Measurements from ENCODE around the gene GRID1. TPM values are rescaled to one million over a fixed set of nuclear protein-coding genes. Genes with fewer than 3 reads are reported as not detected.

Gene GRID1
- total RNA-seq, 2 donors from 2014 or later, result 0.27 to 0.85 TPM

DNA sequence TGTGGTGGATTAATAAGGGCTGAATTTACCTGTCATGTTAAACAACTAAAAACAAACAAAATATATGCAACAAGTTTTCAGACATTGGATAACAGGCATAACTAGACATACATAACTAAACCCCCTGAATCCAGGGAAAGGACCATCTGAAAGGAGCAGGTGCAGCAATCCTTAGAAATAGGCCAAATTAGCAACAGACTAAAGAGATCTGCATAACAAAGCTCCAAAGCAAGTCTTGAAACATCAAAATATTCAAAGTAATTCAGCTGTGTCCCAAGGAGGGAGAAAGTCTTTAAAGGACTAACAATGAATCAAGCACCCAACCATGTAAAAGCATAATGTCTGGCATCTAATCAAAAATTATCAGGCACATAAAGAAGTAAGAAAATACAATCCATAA, 475.1 kb downstream of the GRID1 start:
- Histone ChIP-seq H3K4me1 (ENCODE audit: control insufficient read depth in 1 of 2, low read depth in 2 of 2) (no peaks in the 10 kb centered on the region), H3K4me3 (no peak overlapping the region), H3K27ac (no peak overlapping the region), H3K9me3 (no peaks in the 10 kb centered on the region), H3K36me3 (no peaks in the 10 kb centered on the region), H3K27me3 (replicated peaks; ENCODE audit: insufficient read depth) (no peaks in the 10 kb centered on the region)
- TF ChIP-seq, protein P1, sequence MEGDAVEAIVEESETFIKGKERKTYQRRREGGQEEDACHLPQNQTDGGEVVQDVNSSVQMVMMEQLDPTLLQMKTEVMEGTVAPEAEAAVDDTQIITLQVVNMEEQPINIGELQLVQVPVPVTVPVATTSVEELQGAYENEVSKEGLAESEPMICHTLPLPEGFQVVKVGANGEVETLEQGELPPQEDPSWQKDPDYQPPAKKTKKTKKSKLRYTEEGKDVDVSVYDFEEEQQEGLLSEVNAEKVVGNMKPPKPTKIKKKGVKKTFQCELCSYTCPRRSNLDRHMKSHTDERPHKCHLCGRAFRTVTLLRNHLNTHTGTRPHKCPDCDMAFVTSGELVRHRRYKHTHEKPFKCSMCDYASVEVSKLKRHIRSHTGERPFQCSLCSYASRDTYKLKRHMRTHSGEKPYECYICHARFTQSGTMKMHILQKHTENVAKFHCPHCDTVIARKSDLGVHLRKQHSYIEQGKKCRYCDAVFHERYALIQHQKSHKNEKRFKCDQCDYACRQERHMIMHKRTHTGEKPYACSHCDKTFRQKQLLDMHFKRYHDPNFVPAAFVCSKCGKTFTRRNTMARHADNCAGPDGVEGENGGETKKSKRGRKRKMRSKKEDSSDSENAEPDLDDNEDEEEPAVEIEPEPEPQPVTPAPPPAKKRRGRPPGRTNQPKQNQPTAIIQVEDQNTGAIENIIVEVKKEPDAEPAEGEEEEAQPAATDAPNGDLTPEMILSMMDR (IDR thresholded peaks at IDR 0.05), result no peak
- ATAC-seq (ENCODE audit: insufficient number of reproducible peaks, low FRiP score, low read depth) (no peak), DNase-seq (ENCODE audit: low spot score) (no peak)

- Histone ChIP-seq H3K4me1 (ENCODE audit: control insufficient read depth in 1 of 2, low read depth in 2 of 2) (no peaks in the 10 kb centered on the region), H3K27me3 (replicated peaks; ENCODE audit: insufficient read depth) (no peaks in the 10 kb centered on the region), H3K36me3 (no peaks in the 10 kb centered on the region), H3K4me3 (no peak overlapping the region), H3K27ac (no peak overlapping the region), H3K9me3 (no peaks in the 10 kb centered on the region)
- ATAC-seq (ENCODE audit: insufficient number of reproducible peaks, low FRiP score, low read depth) (no peak), DNase-seq (ENCODE audit: low spot score) (no peak)
- TF ChIP-seq, protein P1 (IDR thresholded peaks at IDR 0.05), result no peak
Measured at GRCh38 chr10:85888559-85888958, 478.0 kb downstream of the GRID1 start.

GRCh38 chr10:85888004-85888403, 478.6 kb downstream of the GRID1 start:
- no peaks in the 10 kb centered on the region for H3K4me1 ChIP-seq (ENCODE audit: control insufficient read depth in 1 of 2, low read depth in 2 of 2)
- no peaks in the 10 kb centered on the region for H3K27me3 ChIP-seq (replicated peaks; ENCODE audit: insufficient read depth)
- DNase-seq (ENCODE audit: low spot score), result no peak
- TF ChIP-seq, protein P1 (IDR thresholded peaks at IDR 0.05), result no peak
- no peak for ATAC-seq (ENCODE audit: insufficient number of reproducible peaks, low FRiP score, low read depth)
- no peak overlapping the region for H3K4me3 ChIP-seq
- no peaks in the 10 kb centered on the region for H3K9me3 ChIP-seq
- no peak overlapping the region for H3K27ac ChIP-seq
- H3K36me3 ChIP-seq, result no peaks in the 10 kb centered on the region

GRCh38 chr10:85874208-85874607, 492.4 kb downstream of the GRID1 start:
- no peaks in the 10 kb centered on the region for H3K36me3 ChIP-seq
- no peaks in the 10 kb centered on the region for H3K4me1 ChIP-seq (ENCODE audit: control insufficient read depth in 1 of 2, low read depth in 2 of 2)
- ATAC-seq (ENCODE audit: insufficient number of reproducible peaks, low FRiP score, low read depth) (no peak), DNase-seq (ENCODE audit: low spot score) (no peak)
- H3K27me3 ChIP-seq (replicated peaks; ENCODE audit: insufficient read depth), result no peaks in the 10 kb centered on the region
- no peak overlapping the region for H3K4me3 ChIP-seq
- TF ChIP-seq, protein P1 (IDR thresholded peaks at IDR 0.05), result no peak
- H3K9me3 ChIP-seq, result no peaks in the 10 kb centered on the region
- no peak overlapping the region for H3K27ac ChIP-seq

GRCh38 chr10:85873063-85873462, 493.5 kb downstream of the GRID1 start:
- DNase-seq (ENCODE audit: low spot score) (no peak), ATAC-seq (ENCODE audit: insufficient number of reproducible peaks, low FRiP score, low read depth) (no peak)
- H3K27me3 ChIP-seq (replicated peaks; ENCODE audit: insufficient read depth), result no peaks in the 10 kb centered on the region

More at GRCh38 chr10:85873063-85873462, 493.5 kb downstream of the GRID1 start:
- H3K4me3 ChIP-seq, result no peak overlapping the region
- no peaks in the 10 kb centered on the region for H3K4me1 ChIP-seq (ENCODE audit: control insufficient read depth in 1 of 2, low read depth in 2 of 2)
- no peak overlapping the region for H3K27ac ChIP-seq
- TF ChIP-seq, protein P1 (IDR thresholded peaks at IDR 0.05), result no peak
- H3K9me3 ChIP-seq, result no peaks in the 10 kb centered on the region
- no peaks in the 10 kb centered on the region for H3K36me3 ChIP-seq
